CD4-positive, CD25-positive, alpha-beta regulatory T cell (primary cell): ENCODE measurements around the gene API5. TPM values are rescaled to one million over a fixed set of nuclear protein-coding genes. Genes with fewer than 3 reads are reported as not detected.

Source experiments
- ATAC-seq, 2 donors: fragments of 150-1000 bp; cut with Tn5 transposase; one replicate each; pipeline ENCODE4 v1.10.0; 2021; ENCODE audit warnings: low read depth in 2 of 2, moderate number of reproducible peaks in 2 of 2, moderate library complexity in 1 of 2
- DNase-seq, 3 donors: peaks; one replicate each; pipeline versions ENCODE4 v3.0.0 to v3.0.0-alpha.2; 2012 to 2022; ENCODE audit warnings: mixed read lengths in 1 of 3
- H3K27ac ChIP-seq: one replicate; pipeline ENCODE4 v1.7.0; 2013; ENCODE audit warnings: mild to moderate bottlenecking, low read length; ENCODE audit not compliant: insufficient read depth, poor library complexity, severe bottlenecking
- H3K27me3 ChIP-seq: one replicate; pipeline ENCODE4 v1.7.0; 2013; ENCODE audit warnings: low read length; ENCODE audit not compliant: control insufficient read depth, insufficient read depth
- H3K36me3 ChIP-seq: one replicate; pipeline ENCODE4 v1.7.0; 2013; ENCODE audit warnings: mild to moderate bottlenecking, low read length, moderate library complexity; ENCODE audit not compliant: control insufficient read depth, insufficient read depth
- H3K4me1 ChIP-seq: 2 replicates; pipeline ENCODE4 v1.7.0; 2013; ENCODE audit warnings: mild to moderate bottlenecking, low read length; ENCODE audit not compliant: insufficient read depth, control insufficient read depth, poor library complexity, severe bottlenecking
- H3K4me3 ChIP-seq: one replicate; pipeline ENCODE4 v1.7.0; 2013; ENCODE audit warnings: low read depth, mild to moderate bottlenecking, low read length, moderate library complexity
- H3K9me3 ChIP-seq, 2 experiments: 1 replicate in 1 of 2; 2 replicates in 1 of 2; pipeline ENCODE4 v1.7.0; 2013; ENCODE audit warnings: low read length in 2 of 2, mild to moderate bottlenecking in 1 of 2, moderate library complexity in 1 of 2; ENCODE audit not compliant: control insufficient read depth in 2 of 2
- H3K27ac Mint-ChIP-seq, 3 donors: one replicate each; pipeline ENCODE4 v1.8.0; 2020 to 2022; ENCODE audit warnings: mild to moderate bottlenecking in 3 of 3, mixed read lengths in 3 of 3, moderate library complexity in 2 of 3
- H3K27me3 Mint-ChIP-seq: one replicate; pipeline ENCODE4 v1.8.0; 2022; ENCODE audit warnings: mild to moderate bottlenecking, mixed read lengths
- H3K36me3 Mint-ChIP-seq: one replicate; pipeline ENCODE4 v1.8.0; 2020; ENCODE audit warnings: mixed read lengths
- H3K4me1 Mint-ChIP-seq, 4 donors: one replicate each; pipeline ENCODE4 v1.8.0; 2020 to 2022; ENCODE audit warnings: mixed read lengths in 4 of 4, mild to moderate bottlenecking in 1 of 4
- H3K4me3 Mint-ChIP-seq, 4 donors: one replicate each; pipeline ENCODE4 v1.8.0; 2020 to 2022; ENCODE audit warnings: mild to moderate bottlenecking in 4 of 4, mixed read lengths in 4 of 4, moderate library complexity in 3 of 4
- H3K9me3 Mint-ChIP-seq, 7 donors: one replicate each; pipeline ENCODE4 v1.8.0; 2020 to 2022; ENCODE audit warnings: mixed read lengths in 7 of 7, mild to moderate bottlenecking in 3 of 7, moderate library complexity in 2 of 7
- polyA plus RNA-seq, 4 donors: library from polyadenylated mRNA; unstranded; fragments of 300-500 nt; fragmentation: Illumina TruSeq; gene quantifications; one replicate each; pipeline ENCODE4 v1.2.3, GENCODE V29; 2021
- total RNA-seq: library from RNA; stranded (reverse); gene quantifications from one replicate; pipeline ENCODE4 v1.2.3, GENCODE V29; 2022

API5 gene
- 65.7 TPM for total RNA-seq
- polyA plus RNA-seq: 100 to 1,000 TPM; 120 to 138 (median 134) TPM

- H3K36me3 ChIP-seq: no peaks in the 10 kb centered on the region
- H3K27me3 Mint-ChIP-seq: peaks cover 8% of the 10 kb centered on the region
- peak within 1 kb of the TSS; percentile 82 for H3K27ac ChIP-seq
- no peaks in the 10 kb centered on the region for H3K9me3 ChIP-seq
- ATAC-seq (peak; percentile 99), DNase-seq (peak; percentile 85 to 97 (median 91))
- peak within 1 kb of the TSS; percentile 96 to 98 (median 97) for H3K27ac Mint-ChIP-seq
- H3K4me3 Mint-ChIP-seq: peak within 1 kb of the TSS; percentile 88 to 98 (median 96)
- H3K4me1 ChIP-seq: peaks cover 40% of the 10 kb centered on the region
- H3K36me3 Mint-ChIP-seq: peaks cover 4% of the 10 kb centered on the region
- H3K27me3 ChIP-seq: no peaks in the 10 kb centered on the region
- H3K4me3 ChIP-seq: peak within 1 kb of the TSS; percentile 94
- H3K9me3 Mint-ChIP-seq: no peaks in the 10 kb centered on the region
- peaks cover 23 to 52% (median 40%) of the 10 kb centered on the region in 4 donors for H3K4me1 Mint-ChIP-seq
Measured at GRCh38 chr11:43311791-43312607, at the start of gene API5. API5 (plus strand) TSS chr11:43311996; CDS start chr11:43312128, 132 bp downstream.

DNA sequence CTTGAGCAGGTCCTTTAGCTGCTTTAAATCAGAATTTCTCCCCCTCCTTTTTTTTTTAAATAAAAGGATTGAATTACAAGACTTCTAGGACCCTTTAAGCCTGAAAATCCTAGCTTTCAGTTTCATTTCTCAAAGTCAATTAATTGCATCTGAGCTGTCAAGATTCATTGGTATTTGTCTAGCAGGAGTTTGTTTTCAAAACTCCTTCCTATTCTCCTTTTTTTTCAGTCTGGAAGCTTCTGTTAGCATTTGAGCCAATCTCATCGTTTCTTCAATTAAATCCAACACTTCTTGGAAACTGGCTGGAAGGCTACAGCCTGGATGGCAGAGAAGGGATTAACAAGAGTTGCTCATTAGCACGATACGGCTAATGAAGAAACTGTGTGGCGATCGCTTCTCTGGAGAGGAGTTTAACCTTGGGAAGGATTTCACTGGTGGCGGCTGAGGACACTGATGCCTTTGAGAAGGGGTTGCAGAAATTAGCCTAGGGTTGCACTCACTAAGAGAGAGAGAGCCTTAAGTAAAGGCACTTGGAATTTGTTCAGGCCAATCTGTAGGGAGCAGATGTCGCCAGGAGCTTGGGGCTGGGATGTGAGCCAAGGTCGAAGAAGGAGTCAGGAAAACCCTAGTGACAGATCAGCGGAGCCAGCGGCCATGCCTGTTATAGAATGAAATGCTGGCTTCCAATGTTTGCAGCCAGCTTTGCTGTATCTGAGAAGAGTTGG, 43.8 kb upstream of the API5 start:
- Histone ChIP-seq H3K36me3 (no peaks in the 10 kb centered on the region), H3K9me3 (no peaks in the 10 kb centered on the region), H3K27ac (no peak overlapping the region), H3K27me3 (no peaks in the 10 kb centered on the region), H3K4me3 (no peak overlapping the region), H3K4me1 (no peaks in the 10 kb centered on the region)
- Mint-ChIP-seq H3K4me3 (no peak overlapping the region), H3K36me3 (no peaks in the 10 kb centered on the region), H3K27ac (no peak overlapping the region), H3K4me1 (peaks cover 0 to 11% (median 1%) of the 10 kb centered on the region in 4 donors), H3K27me3 (peaks cover 4% of the 10 kb centered on the region), H3K9me3 (peaks cover 0 to 3% (median 2%) of the 10 kb centered on the region in 7 donors)
- DNase-seq: no peak
- ATAC-seq: no peak

- H3K27ac Mint-ChIP-seq: no peak overlapping the region
- H3K27me3 ChIP-seq: no peaks in the 10 kb centered on the region
- peaks cover 0 to 11% (median 1%) of the 10 kb centered on the region in 4 donors for H3K4me1 Mint-ChIP-seq
- peaks cover 0 to 7% (median 2%) of the 10 kb centered on the region in 7 donors for H3K9me3 Mint-ChIP-seq
- no peaks in the 10 kb centered on the region for H3K36me3 Mint-ChIP-seq
- H3K27ac ChIP-seq: no peak overlapping the region
- peaks cover 8% of the 10 kb centered on the region for H3K27me3 Mint-ChIP-seq
- no peak overlapping the region for H3K4me3 Mint-ChIP-seq
- no peaks in the 10 kb centered on the region for H3K9me3 ChIP-seq
- H3K36me3 ChIP-seq: no peaks in the 10 kb centered on the region
- H3K4me1 ChIP-seq: no peaks in the 10 kb centered on the region
- ATAC-seq: no peak
- no peak for DNase-seq
- no peak overlapping the region for H3K4me3 ChIP-seq
Measured at GRCh38 chr11:43268786-43269185, 43.0 kb upstream of the API5 start.

DNA sequence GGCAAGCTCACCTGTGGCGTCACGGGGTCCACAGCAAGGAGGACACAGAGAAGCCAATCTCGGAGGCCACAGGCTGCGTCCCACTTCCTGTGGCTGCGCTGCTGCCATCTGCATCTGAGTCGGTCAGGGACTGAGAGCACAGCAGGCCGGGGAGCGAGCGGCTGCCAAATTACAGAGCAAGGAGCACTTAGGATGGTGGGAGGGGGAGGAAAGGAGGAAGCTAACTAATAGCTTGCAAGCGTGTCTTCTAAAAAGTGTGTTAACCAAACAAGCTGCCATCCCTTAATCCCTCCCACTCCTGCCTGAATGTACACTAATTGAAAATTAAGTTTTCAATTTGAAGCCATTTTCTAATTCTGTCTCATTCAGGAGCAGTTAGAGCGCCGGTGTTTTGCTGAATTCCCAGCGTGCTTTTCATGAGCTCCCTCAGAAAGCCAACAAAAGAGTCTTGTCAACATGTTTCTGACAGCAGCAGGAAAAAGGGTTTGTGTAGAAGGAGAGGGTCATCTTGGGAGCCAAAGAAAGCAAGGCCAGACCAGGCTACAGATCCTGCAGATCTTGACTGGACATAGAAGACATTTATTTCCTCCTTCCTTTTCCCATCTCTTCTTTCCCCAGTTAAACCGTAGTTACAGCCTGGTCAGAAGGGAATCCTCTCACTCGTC, 42.4 kb upstream of the API5 start:
- peaks cover 0 to 11% (median 1%) of the 10 kb centered on the region in 4 donors for H3K4me1 Mint-ChIP-seq
- no peak for DNase-seq
- H3K27ac ChIP-seq: no peak overlapping the region
- no peaks in the 10 kb centered on the region for H3K27me3 ChIP-seq
- H3K4me3 Mint-ChIP-seq: no peak overlapping the region
- peaks cover 9% of the 10 kb centered on the region for H3K27me3 Mint-ChIP-seq
- H3K36me3 Mint-ChIP-seq: no peaks in the 10 kb centered on the region
- H3K9me3 ChIP-seq: no peaks in the 10 kb centered on the region
- no peaks in the 10 kb centered on the region for H3K36me3 ChIP-seq
- H3K9me3 Mint-ChIP-seq: peaks cover 0 to 10% (median 2%) of the 10 kb centered on the region in 7 donors
- no peak for ATAC-seq
- H3K4me3 ChIP-seq: no peak overlapping the region
- no peak overlapping the region for H3K27ac Mint-ChIP-seq
- no peaks in the 10 kb centered on the region for H3K4me1 ChIP-seq

- no peaks in the 10 kb centered on the region for H3K36me3 Mint-ChIP-seq
- H3K27me3 ChIP-seq: no peaks in the 10 kb centered on the region
- no peak overlapping the region for H3K4me3 ChIP-seq
- ATAC-seq (no peak), DNase-seq (no peak)
- H3K36me3 ChIP-seq: no peaks in the 10 kb centered on the region
- H3K4me3 Mint-ChIP-seq: no peak overlapping the region
- no peaks in the 10 kb centered on the region for H3K4me1 ChIP-seq
- H3K9me3 Mint-ChIP-seq: peaks cover 0 to 10% (median 0%) of the 10 kb centered on the region in 7 donors
- peaks cover 0 to 11% (median 1%) of the 10 kb centered on the region in 4 donors for H3K4me1 Mint-ChIP-seq
- H3K27me3 Mint-ChIP-seq: peaks cover 9% of the 10 kb centered on the region
- H3K9me3 ChIP-seq: no peaks in the 10 kb centered on the region
- no peak overlapping the region for H3K27ac ChIP-seq
- H3K27ac Mint-ChIP-seq: peak overlapping the region in 1 of 3 donors; percentile 1
Measured at GRCh38 chr11:43270468-43270867, 41.3 kb upstream of the API5 start.

DNA sequence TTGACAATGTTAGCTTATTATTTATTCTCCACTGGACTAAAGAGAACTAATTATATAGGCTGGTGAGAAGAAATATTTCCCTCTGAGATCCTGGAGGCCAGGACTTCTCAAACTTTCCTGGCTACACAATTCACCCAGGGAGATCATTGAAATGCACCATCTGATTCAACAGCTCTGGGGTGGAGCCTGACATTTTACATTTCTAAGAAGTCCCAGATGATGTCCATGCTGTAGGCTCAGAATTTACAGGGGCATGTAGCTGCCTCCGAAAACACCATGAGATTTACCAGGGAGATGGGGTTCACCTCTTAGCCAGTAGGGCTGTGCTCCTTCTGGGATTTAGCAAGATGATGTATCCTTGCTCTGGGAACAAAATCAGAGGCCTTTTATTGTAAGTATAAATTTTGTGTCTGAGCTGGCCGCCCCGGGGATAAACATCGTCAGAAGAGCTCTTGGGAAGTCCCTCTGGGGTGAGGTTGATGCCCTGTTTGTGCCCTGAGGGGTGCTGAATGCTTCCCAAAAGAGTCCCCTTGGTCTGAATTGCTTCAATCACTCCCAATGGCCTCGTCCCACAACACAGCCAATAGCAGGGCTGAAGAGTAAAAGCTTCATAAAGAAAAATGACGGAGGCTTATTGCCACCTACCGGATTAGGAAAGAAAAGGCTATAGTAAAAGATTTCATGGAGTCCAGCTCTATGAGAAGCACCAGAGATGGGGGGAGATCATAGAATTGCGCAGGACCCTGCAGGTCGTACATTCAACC, 33.4 kb upstream of the API5 start:
- no peak for ATAC-seq
- peaks cover 9% of the 10 kb centered on the region for H3K27me3 Mint-ChIP-seq
- peaks cover 0 to 7% (median 0%) of the 10 kb centered on the region in 7 donors for H3K9me3 Mint-ChIP-seq
- H3K4me3 ChIP-seq: no peak overlapping the region
- H3K36me3 Mint-ChIP-seq: no peaks in the 10 kb centered on the region
- DNase-seq: peak in 1 of 3 donors; percentile 3
- no peaks in the 10 kb centered on the region for H3K36me3 ChIP-seq
- no peaks in the 10 kb centered on the region for H3K9me3 ChIP-seq
- H3K4me1 ChIP-seq: no peaks in the 10 kb centered on the region
- H3K27ac ChIP-seq: no peak overlapping the region
- H3K27ac Mint-ChIP-seq: no peak overlapping the region
- H3K27me3 ChIP-seq: peaks cover 3% of the 10 kb centered on the region
- no peaks in the 10 kb centered on the region for H3K4me1 Mint-ChIP-seq
- H3K4me3 Mint-ChIP-seq: no peak overlapping the region
